Fibroblast of lung (primary cell): ENCODE measurements around the gene SLC34A3. TPM values are rescaled to one million over a fixed set of nuclear protein-coding genes. Genes with fewer than 3 reads are reported as not detected.

ENCODE experiments used
- DNase-seq, 2 donors: peaks; one replicate each; pipeline versions ENCODE4 v3.0.0 to v3.0.0-alpha.2; 2010; ENCODE audit warnings: low read depth in 2 of 2
- H2AFZ ChIP-seq: 2 replicates; pipeline ENCODE4 v1.5.1; 2012; ENCODE audit warnings: low read length, control low read depth, inconsistent platforms
- H3K27ac ChIP-seq: 2 replicates; pipeline ENCODE4 v1.5.1; 2011; ENCODE audit warnings: low read length, control low read depth; ENCODE audit not compliant: insufficient read depth
- H3K27me3 ChIP-seq: 2 replicates; pipeline ENCODE4 v1.5.1; 2011; ENCODE audit warnings: mild to moderate bottlenecking, low read length; ENCODE audit not compliant: control insufficient read depth, insufficient read depth
- H3K36me3 ChIP-seq: 2 replicates; pipeline ENCODE4 v1.5.1; 2011; ENCODE audit warnings: low read length; ENCODE audit not compliant: control insufficient read depth, insufficient read depth
- H3K4me1 ChIP-seq: 2 replicates; pipeline ENCODE4 v1.5.1; 2011; ENCODE audit warnings: low read length; ENCODE audit not compliant: control insufficient read depth, insufficient read depth; ENCODE audit errors: extremely low read depth
- H3K4me2 ChIP-seq: 2 replicates; pipeline ENCODE4 v1.5.1; 2011; ENCODE audit warnings: low read length, control low read depth; ENCODE audit not compliant: insufficient read depth; ENCODE audit errors: extremely low read depth
- H3K4me3 ChIP-seq, 4 experiments: fragments of 200-600 bp in 1 of 4; sonication (generic) in 1 of 4; replicated peaks in 1 of 4; 2 replicates each; pipeline ENCODE4 v1.5.1; 2011 to 2016; ENCODE audit warnings: low read length in 4 of 4, low read depth in 3 of 4, mild to moderate bottlenecking in 3 of 4, control low read depth in 2 of 4, inconsistent platforms in 1 of 4, mixed read lengths in 1 of 4; ENCODE audit not compliant: insufficient read depth in 1 of 4; ENCODE audit errors: control extremely low read depth in 1 of 4
- H3K79me2 ChIP-seq: 2 replicates; pipeline ENCODE4 v1.5.1; 2012; ENCODE audit warnings: mild to moderate bottlenecking, low read length, inconsistent platforms; ENCODE audit not compliant: control insufficient read depth, insufficient read depth
- H3K9ac ChIP-seq: 2 replicates; pipeline ENCODE4 v1.5.1; 2011; ENCODE audit warnings: mild to moderate bottlenecking, low read length, control low read depth; ENCODE audit not compliant: insufficient read depth
- H3K9me3 ChIP-seq: 2 replicates; pipeline ENCODE4 v1.5.1; 2012; ENCODE audit warnings: low read depth, low read length; ENCODE audit not compliant: control insufficient read depth, insufficient read depth
- H4K20me1 ChIP-seq: 2 replicates; pipeline ENCODE4 v1.5.1; 2011; ENCODE audit warnings: low read length; ENCODE audit not compliant: control insufficient read depth, insufficient read depth; ENCODE audit errors: extremely low read depth
- CTCF ChIP-seq, 2 donors: IDR thresholded peaks in 1 of 2; conservative IDR thresholded peaks in 1 of 2; 1 replicate in 1 of 2; 2 replicates in 1 of 2; pipeline ENCODE4 v1.5.1; 2011 to 2012; ENCODE audit warnings: low read length in 2 of 2, control low read depth in 1 of 2, inconsistent platforms in 1 of 2, low read depth in 1 of 2, mild to moderate bottlenecking in 1 of 2
- EZH2 ChIP-seq: IDR thresholded peaks from 2 replicates; pipeline ENCODE4 v1.5.1; 2012; ENCODE audit warnings: low read length, control low read depth, mild to moderate bottlenecking; ENCODE audit errors: missing control alignments
- polyA plus RNA-seq, 2 donors: library from polyadenylated mRNA; depleted of rRNA in 1 of 2; stranded (reverse) in 1 of 2; unstranded in 1 of 2; fragments of >200 nt; gene quantifications; 2 replicates each; pipeline ENCODE4 v1.2.1, GENCODE V29; 2011 to 2012; ENCODE audit warnings: missing spikeins in 1 of 2
- total RNA-seq: library from RNA; depleted of rRNA; stranded (reverse); fragments of >200 nt; gene quantifications from 2 replicates; pipeline ENCODE4 v1.2.1, GENCODE V29; 2014

SLC34A3 gene
- total and polyA plus RNA-seq, 2 donors (not counting 1 experiment from before 2014, with no cell fraction given): not detected

- H3K4me2 ChIP-seq: no peak overlapping the region
- H3K27me3 ChIP-seq: no peaks in the 10 kb centered on the region
- no peak overlapping the region for H2AFZ ChIP-seq
- no peaks in the 10 kb centered on the region for H3K9me3 ChIP-seq
- TF ChIP-seq EZH2: no peak
- TF ChIP-seq CTCF (conservative IDR thresholded peaks at IDR 0.05 in 1 of 2, IDR thresholded peaks at IDR 0.05 in 1 of 2; ENCODE audit: low read depth in 1 of 2, low read length in 2 of 2): no peak
- H3K9ac ChIP-seq: no peak overlapping the region
- peaks cover 2% of the 10 kb centered on the region for H3K4me1 ChIP-seq
- DNase-seq: no peak
- no peak overlapping the region for H3K4me3 ChIP-seq
- no peak overlapping the region for H3K27ac ChIP-seq
- peaks cover 13% of the 10 kb centered on the region for H3K79me2 ChIP-seq
- no peaks in the 10 kb centered on the region for H3K36me3 ChIP-seq
- no peaks in the 10 kb centered on the region for H4K20me1 ChIP-seq
Measured at GRCh38 chr9:137234758-137235423, 4.2 kb downstream of the SLC34A3 start.

- no peak for TF ChIP-seq CTCF (conservative IDR thresholded peaks at IDR 0.05 in 1 of 2, IDR thresholded peaks at IDR 0.05 in 1 of 2; ENCODE audit: low read depth in 1 of 2, low read length in 2 of 2)
- no peak for TF ChIP-seq EZH2
Measured at GRCh38 chr9:137235424-137236237, 4.9 kb downstream of the SLC34A3 start.

GRCh38 chr9:137236238-137236935, 5.7 kb downstream of the SLC34A3 start:
- Histone ChIP-seq H3K36me3 (no peaks in the 10 kb centered on the region), H3K27ac (no peak overlapping the region), H3K4me1 (peaks cover 2% of the 10 kb centered on the region), H3K4me3 (peak overlapping the region in 1 of 4 experiments; percentile 7), H3K9me3 (no peaks in the 10 kb centered on the region), H3K4me2 (no peak overlapping the region), H3K27me3 (no peaks in the 10 kb centered on the region), H2AFZ (no peak overlapping the region), H3K79me2 (peaks cover 13% of the 10 kb centered on the region), H3K9ac (no peak overlapping the region), H4K20me1 (no peaks in the 10 kb centered on the region)
- peak; percentile 60 to 62 for DNase-seq
- peak; percentile 79 to 81 for TF ChIP-seq CTCF (conservative IDR thresholded peaks at IDR 0.05 in 1 of 2, IDR thresholded peaks at IDR 0.05 in 1 of 2; ENCODE audit: low read depth in 1 of 2, low read length in 2 of 2)
- TF ChIP-seq EZH2: no peak

More at GRCh38 chr9:137235424-137236237, 4.9 kb downstream of the SLC34A3 start:
- H3K9me3 ChIP-seq: no peaks in the 10 kb centered on the region
- H2AFZ ChIP-seq: no peak overlapping the region
- peaks cover 2% of the 10 kb centered on the region for H3K4me1 ChIP-seq
- no peak overlapping the region for H3K27ac ChIP-seq
- no peaks in the 10 kb centered on the region for H3K27me3 ChIP-seq
- H4K20me1 ChIP-seq: no peaks in the 10 kb centered on the region
- no peak overlapping the region for H3K9ac ChIP-seq
- H3K4me3 ChIP-seq: no peak overlapping the region
- no peak overlapping the region for H3K4me2 ChIP-seq
- no peak for DNase-seq
- no peaks in the 10 kb centered on the region for H3K36me3 ChIP-seq
- peaks cover 13% of the 10 kb centered on the region for H3K79me2 ChIP-seq
